GM10847 (cell line): ENCODE measurements around the gene GPR42.

Source experiments
- POLR2A ChIP-seq: IDR thresholded peaks from 2 replicates; pipeline ENCODE4 v1.6.1; 2011; ENCODE audit not compliant: insufficient read length; ENCODE audit errors: extremely low read depth

GPR42 gene

GRCh38 chr19:35341006-35341405 is 29.9 kb upstream of the GPR42 start:
- TF ChIP-seq POLR2A = no peak

- no peak for TF ChIP-seq POLR2A
Observed at GRCh38 chr19:35341565-35342225, 29.2 kb upstream of the GPR42 start.

- no peak for TF ChIP-seq POLR2A
Observed at GRCh38 chr19:35342430-35342829, 28.4 kb upstream of the GPR42 start.

GRCh38 chr19:35344511-35345031 is 26.3 kb upstream of the GPR42 start:
- peak; percentile 8 for TF ChIP-seq POLR2A

GRCh38 chr19:35345671-35346111 is 25.2 kb upstream of the GPR42 start:
- TF ChIP-seq POLR2A = no peak

- no peak for TF ChIP-seq POLR2A
Observed at GRCh38 chr19:35346193-35347052, 24.4 kb upstream of the GPR42 start.

- no peak for TF ChIP-seq POLR2A
Observed at GRCh38 chr19:35347171-35347929, 23.5 kb upstream of the GPR42 start, which contains the start of gene FFAR1. FFAR1 (plus strand) TSS chr19:35347902; CDS start chr19:35351552, 3,650 bp downstream.

- no peak for TF ChIP-seq POLR2A
Observed at GRCh38 chr19:35347930-35348298, 23.0 kb upstream of the GPR42 start.

GRCh38 chr19:35348911-35349611 is 21.8 kb upstream of the GPR42 start:
- TF ChIP-seq POLR2A = no peak

GRCh38 chr19:35349614-35350521 is 21.0 kb upstream of the GPR42 start:
- no peak for TF ChIP-seq POLR2A

- TF ChIP-seq POLR2A = no peak
Observed at GRCh38 chr19:35350591-35350990, 20.3 kb upstream of the GPR42 start.

GRCh38 chr19:35351411-35352176 is 19.3 kb upstream of the GPR42 start:
- no peak for TF ChIP-seq POLR2A

GRCh38 chr19:35352177-35352447 is 18.8 kb upstream of the GPR42 start:
- TF ChIP-seq POLR2A = no peak
